HG02885 (cell line): ENCODE data around the gene TMEM223.
"Not testable (repeated sequence)": the region's sequence is repeated elsewhere in the genome, so short reads cannot be mapped to it uniquely, and the experiment has no call there.

Experiments used
- ATAC-seq: cut with Tn5 transposase; IDR thresholded peaks from one replicate; pipeline ENCODE4 v1.9.1; 2021; ENCODE audit warnings: mild to moderate bottlenecking; ENCODE audit not compliant: unreplicated experiment, poor library complexity

TMEM223 gene

GRCh38 chr11:62791501-62792201, at the start of gene TMEM223:
TMEM223 (minus strand) TSS chr11:62792006; CDS start chr11:62791994, 12 bp downstream.
- peak; percentile 78 for ATAC-seq

GRCh38 chr11:62840721-62841360, 49.0 kb upstream of the TMEM223 start:
- not testable (repeated sequence) for ATAC-seq

- ATAC-seq, result peak; percentile 55
Measured at GRCh38 chr11:62839050-62839945, 47.5 kb upstream of the TMEM223 start, which contains the start of gene WDR74. WDR74 (minus strand) TSS chr11:62839590; CDS start chr11:62839570, 20 bp downstream.

- ATAC-seq, result no peak
Measured at GRCh38 chr11:62835336-62835735, 43.5 kb upstream of the TMEM223 start.

GRCh38 chr11:62832336-62833234, 40.8 kb upstream of the TMEM223 start, which contains the start of gene TEX54:
TEX54 (minus strand) TSS chr11:62832841.
- peak; percentile 12 for ATAC-seq

GRCh38 chr11:62831520-62832335, 39.9 kb upstream of the TMEM223 start, which contains the start of gene STX5:
STX5 (minus strand) TSS chr11:62832051; CDS start chr11:62831243, 808 bp downstream.
- peak; percentile 89 for ATAC-seq

- ATAC-seq, result no peak
Measured at GRCh38 chr11:62830904-62831519, 39.2 kb upstream of the TMEM223 start.

- ATAC-seq, result not testable (repeated sequence)
Measured at GRCh38 chr11:62828130-62828529, 36.3 kb upstream of the TMEM223 start.

GRCh38 chr11:62823677-62824076, 31.9 kb upstream of the TMEM223 start:
- ATAC-seq, result no peak

- no peak for ATAC-seq
Measured at GRCh38 chr11:62817129-62817528, 25.3 kb upstream of the TMEM223 start.

GRCh38 chr11:62816557-62816956, 24.8 kb upstream of the TMEM223 start:
- ATAC-seq, result no peak

GRCh38 chr11:62811659-62812058, 19.9 kb upstream of the TMEM223 start:
- no peak for ATAC-seq

- ATAC-seq, result no peak
Measured at GRCh38 chr11:62810748-62811147, 18.9 kb upstream of the TMEM223 start.

GRCh38 chr11:62806611-62807121, 14.9 kb upstream of the TMEM223 start:
- no peak for ATAC-seq

GRCh38 chr11:62805961-62806441, 14.2 kb upstream of the TMEM223 start:
- no peak for ATAC-seq

- ATAC-seq, result peak; percentile 84
Measured at GRCh38 chr11:62805076-62805892, 13.5 kb upstream of the TMEM223 start, which contains the start of gene NXF1. NXF1 (minus strand) TSS chr11:62805440; CDS start chr11:62805356, 84 bp downstream.
